ENCODE data around the gene CADM2. TPM values are rescaled to one million over a fixed set of nuclear protein-coding genes. Genes with fewer than 3 reads are reported as not detected.

The CADM2 gene
- total and polyA plus RNA-seq, 3 donors from 2014 or later = 1.3 to 4.0 (median 2.7) TPM

DNA sequence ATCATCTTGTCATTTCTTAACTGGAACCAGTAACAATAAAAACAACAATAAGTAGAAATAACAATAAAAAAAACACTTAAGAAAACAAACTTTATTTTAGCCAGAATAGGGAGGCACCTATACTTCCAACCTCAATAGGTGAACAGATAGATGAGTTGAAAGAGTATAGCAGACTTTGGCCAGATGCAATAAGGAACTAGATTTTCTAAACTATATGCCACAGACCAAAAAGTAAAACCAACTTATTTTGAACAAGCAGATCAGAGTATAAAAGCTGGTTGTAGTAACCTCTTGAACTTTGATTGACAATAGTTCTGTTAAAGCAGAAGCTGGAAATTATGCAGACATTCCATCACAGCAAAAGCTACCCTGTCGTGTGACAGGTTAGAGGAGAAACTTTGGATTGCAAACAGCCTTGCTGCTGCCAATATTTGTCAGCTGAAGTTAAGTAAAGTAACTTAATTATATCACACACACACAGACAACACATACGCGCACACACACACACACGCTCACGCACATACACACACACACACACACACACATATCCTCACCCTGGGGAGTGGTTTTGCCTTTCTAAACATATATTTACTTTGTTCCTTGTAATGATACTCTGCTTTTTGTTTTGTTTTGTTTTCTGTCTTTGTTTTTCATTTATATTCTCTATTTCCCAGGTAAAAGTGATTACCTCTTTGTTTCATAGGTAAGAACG is 1128.5 kb downstream of the CADM2 start:
- 79 to 80% methylated on average over 6 of the region's 6 CpGs for whole genome bisulfite sequencing, 2 donors
- DNase-seq = no peak
- Histone ChIP-seq H3K27me3 (no peaks in the 10 kb centered on the region), H3K36me3 (ENCODE audit: low read depth, missing control alignments) (no peaks in the 10 kb centered on the region), H3K27ac (no peak overlapping the region), H3K9me3 (no peaks in the 10 kb centered on the region), H3K4me1 (no peaks in the 10 kb centered on the region), H3K4me3 (no peak overlapping the region)
- TF ChIP-seq CTCF (IDR thresholded peaks at IDR 0.05) = no peak
- TF ChIP-seq POLR2A (IDR thresholded peaks at IDR 0.05) = no peak
- intact Hi-C loops (cut with DNase I; ENCODE audit: low total_unique reads) = no loop called here

DNA sequence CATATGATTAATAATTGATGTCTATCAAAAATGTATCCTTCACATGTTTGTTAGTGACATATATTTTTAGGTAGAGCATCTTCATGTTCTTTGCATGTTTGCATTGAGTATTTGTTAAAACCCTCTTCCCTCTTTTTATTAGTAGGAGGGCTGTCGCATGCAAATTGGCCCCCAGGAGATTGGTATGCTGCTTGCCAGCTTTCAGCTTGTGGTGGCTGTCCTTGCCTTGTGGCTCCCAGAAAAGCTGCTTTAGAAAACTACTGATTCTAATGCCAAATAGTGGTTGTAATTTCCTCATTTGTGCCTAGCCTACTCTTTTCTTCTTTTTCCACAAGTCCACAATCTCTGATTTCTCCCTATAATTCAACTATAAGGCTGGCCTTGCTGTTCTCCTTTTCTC is 1145.4 kb downstream of the CADM2 start:
- Histone ChIP-seq H3K9me3 (no peaks in the 10 kb centered on the region), H3K4me3 (no peak overlapping the region), H3K27me3 (no peaks in the 10 kb centered on the region), H3K36me3 (ENCODE audit: low read depth, missing control alignments) (no peaks in the 10 kb centered on the region), H3K4me1 (no peaks in the 10 kb centered on the region), H3K27ac (no peak overlapping the region)
- WGBS, 2 donors = 63 to 69% methylated on average over 1 of the region's 1 CpG
- intact Hi-C loops (cut with DNase I; ENCODE audit: low total_unique reads) = no loop called here
- TF ChIP-seq CTCF (IDR thresholded peaks at IDR 0.05) (no peak), POLR2A (IDR thresholded peaks at IDR 0.05) (no peak)
- DNase-seq = no peak

GRCh38 chr3:86109434-86109833 is 1150.6 kb downstream of the CADM2 start:
- no peaks in the 10 kb centered on the region for H3K36me3 ChIP-seq (ENCODE audit: low read depth, missing control alignments)
- intact Hi-C loops (cut with DNase I; ENCODE audit: low total_unique reads) = no loop called here
- 61 to 78% methylated on average over 2 of the region's 2 CpGs for WGBS, 2 donors

More at GRCh38 chr3:86109434-86109833, 1150.6 kb downstream of the CADM2 start:
- no peak for TF ChIP-seq POLR2A (IDR thresholded peaks at IDR 0.05)
- TF ChIP-seq CTCF (IDR thresholded peaks at IDR 0.05) = no peak
- Histone ChIP-seq H3K27me3 (no peaks in the 10 kb centered on the region), H3K4me1 (no peaks in the 10 kb centered on the region), H3K27ac (no peak overlapping the region), H3K4me3 (no peak overlapping the region), H3K9me3 (no peaks in the 10 kb centered on the region)
- no peak for DNase-seq

Small RNA genes lying within 50 kb of the gene (microRNA-seq; reads per million reads assigned to microRNA genes)
- 0 reads per million in 2 donors for gene MIR5688 (ENCODE audit: borderline number of aligned reads in 2 of 2, borderline replicate concordance in 1 of 2)

Small RNA genes lying within 50 kb of the gene (small RNA-seq; reads per million reads assigned to genes)
- gene MIR5688 = 0 reads per million in 2 donors
